GM23338 (cell line): ENCODE results near the gene GRXCR2. TPM values are rescaled to one million over a fixed set of nuclear protein-coding genes. Genes with fewer than 3 reads are reported as not detected.

Experiments used
- ATAC-seq: fragments of 200-7000 bp; cut with Tn5 transposase; 3 replicates; pipeline ENCODE4 v1.9.1; 2020
- DNase-seq: peaks from one replicate; pipeline ENCODE4 v3.0.0-alpha.2; 2015; ENCODE audit warnings: low spot score
- H2AFZ ChIP-seq: fragments of 200-600 bp; sonication (generic); 2 replicates; pipeline ENCODE4 v1.8.0; 2016; ENCODE audit warnings: antibody characterized with exemption, mild to moderate bottlenecking, moderate library complexity
- H3F3A ChIP-seq: fragments of 200-600 bp; sonication (generic); replicated peaks from 2 replicates; pipeline ENCODE4 v1.8.0; 2017; ENCODE audit warnings: antibody characterized with exemption, mixed run types, low read depth
- H3K27ac ChIP-seq: fragments of 200-600 bp; sonication (generic); 2 replicates; pipeline ENCODE4 v1.6.1; 2016; ENCODE audit warnings: low read depth
- H3K27me3 ChIP-seq: fragments of 200-600 bp; sonication (generic); 2 replicates; pipeline ENCODE4 v1.8.0; 2016; ENCODE audit warnings: mild to moderate bottlenecking, mixed run types, moderate library complexity; ENCODE audit not compliant: insufficient read depth
- H3K36me3 ChIP-seq: fragments of 200-600 bp; sonication (generic); 2 replicates; pipeline ENCODE4 v1.8.0; 2016; ENCODE audit warnings: mild to moderate bottlenecking; ENCODE audit not compliant: insufficient read depth
- H3K4me1 ChIP-seq: fragments of 200-600 bp; sonication (generic); 2 replicates; pipeline ENCODE4 v1.8.0; 2016; ENCODE audit warnings: mild to moderate bottlenecking, moderate library complexity; ENCODE audit not compliant: insufficient read depth
- H3K4me2 ChIP-seq: fragments of 200-600 bp; sonication (generic); 2 replicates; pipeline ENCODE4 v1.7.1; 2017; ENCODE audit warnings: mixed run types
- H3K4me3 ChIP-seq: fragments of 200-600 bp; sonication (generic); 2 replicates; pipeline ENCODE4 v1.6.1; 2016; ENCODE audit warnings: mixed run types
- H3K79me2 ChIP-seq: fragments of 200-600 bp; sonication (generic); replicated peaks from 2 replicates; pipeline ENCODE4 v1.8.0; 2017; ENCODE audit warnings: mild to moderate bottlenecking; ENCODE audit not compliant: insufficient read depth
- H3K9me2 ChIP-seq: fragments of 200-600 bp; sonication (generic); 2 replicates; pipeline ENCODE4 v1.8.0; 2017; ENCODE audit not compliant: insufficient read depth
- H4K20me1 ChIP-seq: fragments of 200-600 bp; sonication (generic); replicated peaks from 2 replicates; pipeline ENCODE4 v1.8.0; 2017; ENCODE audit warnings: mild to moderate bottlenecking; ENCODE audit not compliant: insufficient read depth
- H3K27ac Mint-ChIP-seq: 2 replicates; pipeline ENCODE4 v1.8.0; 2020; ENCODE audit warnings: inconsistent platforms, mild to moderate bottlenecking, moderate library complexity, mixed read lengths
- H3K27me3 Mint-ChIP-seq: 3 replicates; pipeline ENCODE4 v1.8.0; 2022; ENCODE audit warnings: low read depth, mild to moderate bottlenecking, moderate library complexity, mixed read lengths, inconsistent platforms; ENCODE audit not compliant: insufficient read depth, poor library complexity
- H3K36me3 Mint-ChIP-seq: 3 replicates; pipeline ENCODE4 v1.8.0; 2021; ENCODE audit warnings: low read depth, mild to moderate bottlenecking, inconsistent platforms, moderate library complexity, mixed read lengths
- H3K4me1 Mint-ChIP-seq: 3 replicates; pipeline ENCODE4 v1.8.0; 2020; ENCODE audit warnings: mild to moderate bottlenecking, inconsistent platforms, mixed read lengths
- H3K4me3 Mint-ChIP-seq: 3 replicates; pipeline ENCODE4 v1.8.0; 2021; ENCODE audit warnings: moderate library complexity, mild to moderate bottlenecking, inconsistent platforms, mixed read lengths
- H3K9me3 Mint-ChIP-seq: 3 replicates; pipeline ENCODE4 v1.8.0; 2020; ENCODE audit warnings: moderate library complexity, mild to moderate bottlenecking, inconsistent platforms, mixed read lengths
- CREB1 ChIP-seq: fragments of 250-450 bp; sonication (Bioruptor Pico); IDR thresholded peaks from 2 replicates; pipeline ENCODE4 v1.5.0; 2020; ENCODE audit warnings: low read depth, mild to moderate bottlenecking, moderate library complexity
- POLR2AphosphoS5 ChIP-seq: IDR thresholded peaks from 2 replicates; pipeline ENCODE4 v1.6.1; 2016; ENCODE audit warnings: antibody characterized with exemption, low read depth
- ZNF331 ChIP-seq: fragments of 250-450 bp; sonication (Bioruptor Pico); IDR thresholded peaks from 2 replicates; pipeline ENCODE4 v1.5.0; 2020; ENCODE audit warnings: low read depth, mild to moderate bottlenecking, moderate library complexity
- polyA plus RNA-seq: library from polyadenylated mRNA; unstranded; fragments of >200 nt; fragmentation: Nextera tagmentation; extraction: Ambion mirVana; gene quantifications from 2 replicates; pipeline ENCODE4 v1.2.1, GENCODE V29; 2016
- total RNA-seq: library from RNA; depleted of rRNA; stranded (reverse); fragments of >200 nt; shearing (Covaris generic); gene quantifications from 2 replicates; pipeline ENCODE4 v1.2.3, GENCODE V29; 2014
- TF ChIP-seq, protein P1 (sequence below): fragments of 250-450 bp; sonication (Bioruptor Pico); IDR thresholded peaks from 2 replicates; pipeline ENCODE4 v1.5.0; 2020; ENCODE audit warnings: mild to moderate bottlenecking, moderate library complexity

The GRXCR2 gene
- total and polyA plus RNA-seq, 2 experiments from 2014 or later, result not detected

DNA sequence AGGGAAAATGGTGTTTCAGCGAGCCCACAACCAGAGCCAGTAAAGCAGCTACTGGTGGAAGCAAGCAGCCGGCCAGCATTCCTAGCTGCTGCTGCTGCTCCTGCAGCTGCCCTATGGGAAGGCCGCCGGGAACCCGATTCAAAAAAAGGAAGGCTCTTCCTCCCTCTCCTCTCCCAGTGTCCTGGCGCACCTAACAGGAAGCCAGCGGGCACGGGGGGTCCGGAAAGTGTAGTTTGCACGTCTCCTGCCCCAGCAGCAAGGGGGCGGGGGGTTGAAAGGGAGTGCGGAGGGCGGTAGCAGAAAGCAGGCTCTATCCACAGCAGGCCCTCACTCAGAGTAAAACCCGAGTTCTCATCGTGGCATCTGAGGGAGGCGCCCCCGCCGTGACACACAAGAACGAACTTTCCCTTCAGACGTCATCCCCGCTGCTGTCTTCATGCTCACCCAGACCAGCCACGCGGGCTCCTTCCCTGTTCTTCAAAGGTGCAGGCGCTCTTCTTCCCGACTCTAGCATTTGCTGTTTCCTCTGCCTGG, 16.5 kb downstream of the GRXCR2 start:
- Histone ChIP-seq H3K4me1 (0 out of 2 replicates have a peak, but pooled peaks cover 6% of the 10 kb centered on the region), H3K4me2 (peak overlapping the region; percentile 71), H3K79me2 (no peaks in the 10 kb centered on the region), H2AFZ (peak overlapping the region; percentile 88), H3K27ac (peak overlapping the region; percentile 69; the same call in 1 of the 2 replicates), H3K36me3 (no peaks in the 10 kb centered on the region), H3F3A (no peaks in the 10 kb centered on the region), H3K27me3 (no peaks in the 10 kb centered on the region), H4K20me1 (no peaks in the 10 kb centered on the region), H3K4me3 (peak overlapping the region; percentile 41), H3K9me2 (no peaks in the 10 kb centered on the region)
- H3K4me1 Mint-ChIP-seq, result peaks cover 15% of the 10 kb centered on the region; the same call in 2 of the 3 replicates
- peak; percentile 90 for DNase-seq
- no peak for TF ChIP-seq ZNF331 (CRISPR knock-in tag)
- TF ChIP-seq CREB1, result peak; percentile 34; the same call in 1 of the 2 replicates
- TF ChIP-seq, protein P1, sequence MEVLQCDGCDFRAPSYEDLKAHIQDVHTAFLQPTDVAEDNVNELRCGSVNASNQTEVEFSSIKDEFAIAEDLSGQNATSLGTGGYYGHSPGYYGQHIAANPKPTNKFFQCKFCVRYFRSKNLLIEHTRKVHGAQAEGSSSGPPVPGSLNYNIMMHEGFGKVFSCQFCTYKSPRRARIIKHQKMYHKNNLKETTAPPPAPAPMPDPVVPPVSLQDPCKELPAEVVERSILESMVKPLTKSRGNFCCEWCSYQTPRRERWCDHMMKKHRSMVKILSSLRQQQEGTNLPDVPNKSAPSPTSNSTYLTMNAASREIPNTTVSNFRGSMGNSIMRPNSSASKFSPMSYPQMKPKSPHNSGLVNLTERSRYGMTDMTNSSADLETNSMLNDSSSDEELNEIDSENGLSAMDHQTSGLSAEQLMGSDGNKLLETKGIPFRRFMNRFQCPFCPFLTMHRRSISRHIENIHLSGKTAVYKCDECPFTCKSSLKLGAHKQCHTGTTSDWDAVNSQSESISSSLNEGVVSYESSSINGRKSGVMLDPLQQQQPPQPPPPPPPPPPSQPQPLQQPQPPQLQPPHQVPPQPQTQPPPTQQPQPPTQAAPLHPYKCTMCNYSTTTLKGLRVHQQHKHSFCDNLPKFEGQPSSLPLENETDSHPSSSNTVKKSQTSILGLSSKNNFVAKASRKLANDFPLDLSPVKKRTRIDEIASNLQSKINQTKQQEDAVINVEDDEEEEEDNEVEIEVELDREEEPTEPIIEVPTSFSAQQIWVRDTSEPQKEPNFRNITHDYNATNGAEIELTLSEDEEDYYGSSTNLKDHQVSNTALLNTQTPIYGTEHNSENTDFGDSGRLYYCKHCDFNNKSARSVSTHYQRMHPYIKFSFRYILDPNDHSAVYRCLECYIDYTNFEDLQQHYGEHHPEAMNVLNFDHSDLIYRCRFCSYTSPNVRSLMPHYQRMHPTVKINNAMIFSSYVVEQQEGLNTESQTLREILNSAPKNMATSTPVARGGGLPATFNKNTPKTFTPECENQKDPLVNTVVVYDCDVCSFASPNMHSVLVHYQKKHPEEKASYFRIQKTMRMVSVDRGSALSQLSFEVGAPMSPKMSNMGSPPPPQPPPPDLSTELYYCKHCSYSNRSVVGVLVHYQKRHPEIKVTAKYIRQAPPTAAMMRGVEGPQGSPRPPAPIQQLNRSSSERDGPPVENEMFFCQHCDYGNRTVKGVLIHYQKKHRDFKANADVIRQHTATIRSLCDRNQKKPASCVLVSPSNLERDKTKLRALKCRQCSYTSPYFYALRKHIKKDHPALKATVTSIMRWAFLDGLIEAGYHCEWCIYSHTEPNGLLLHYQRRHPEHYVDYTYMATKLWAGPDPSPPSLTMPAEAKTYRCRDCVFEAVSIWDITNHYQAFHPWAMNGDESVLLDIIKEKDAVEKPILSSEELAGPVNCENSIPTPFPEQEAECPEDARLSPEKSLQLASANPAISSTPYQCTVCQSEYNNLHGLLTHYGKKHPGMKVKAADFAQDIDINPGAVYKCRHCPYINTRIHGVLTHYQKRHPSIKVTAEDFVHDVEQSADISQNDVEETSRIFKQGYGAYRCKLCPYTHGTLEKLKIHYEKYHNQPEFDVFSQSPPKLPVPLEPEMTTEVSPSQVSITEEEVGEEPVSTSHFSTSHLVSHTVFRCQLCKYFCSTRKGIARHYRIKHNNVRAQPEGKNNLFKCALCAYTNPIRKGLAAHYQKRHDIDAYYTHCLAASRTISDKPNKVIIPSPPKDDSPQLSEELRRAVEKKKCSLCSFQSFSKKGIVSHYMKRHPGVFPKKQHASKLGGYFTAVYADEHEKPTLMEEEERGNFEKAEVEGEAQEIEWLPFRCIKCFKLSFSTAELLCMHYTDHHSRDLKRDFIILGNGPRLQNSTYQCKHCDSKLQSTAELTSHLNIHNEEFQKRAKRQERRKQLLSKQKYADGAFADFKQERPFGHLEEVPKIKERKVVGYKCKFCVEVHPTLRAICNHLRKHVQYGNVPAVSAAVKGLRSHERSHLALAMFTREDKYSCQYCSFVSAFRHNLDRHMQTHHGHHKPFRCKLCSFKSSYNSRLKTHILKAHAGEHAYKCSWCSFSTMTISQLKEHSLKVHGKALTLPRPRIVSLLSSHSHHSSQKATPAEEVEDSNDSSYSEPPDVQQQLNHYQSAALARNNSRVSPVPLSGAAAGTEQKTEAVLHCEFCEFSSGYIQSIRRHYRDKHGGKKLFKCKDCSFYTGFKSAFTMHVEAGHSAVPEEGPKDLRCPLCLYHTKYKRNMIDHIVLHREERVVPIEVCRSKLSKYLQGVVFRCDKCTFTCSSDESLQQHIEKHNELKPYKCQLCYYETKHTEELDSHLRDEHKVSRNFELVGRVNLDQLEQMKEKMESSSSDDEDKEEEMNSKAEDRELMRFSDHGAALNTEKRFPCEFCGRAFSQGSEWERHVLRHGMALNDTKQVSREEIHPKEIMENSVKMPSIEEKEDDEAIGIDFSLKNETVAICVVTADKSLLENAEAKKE (CRISPR knock-in tag), result no peak
- peak; percentile 29; the same call in 1 of the 2 replicates for TF ChIP-seq POLR2AphosphoS5
- ATAC-seq, result peak; percentile 92
- H3K4me3 Mint-ChIP-seq, result peak overlapping the region; percentile 75
- H3K9me3 Mint-ChIP-seq, result no peaks in the 10 kb centered on the region
- H3K27me3 Mint-ChIP-seq, result peaks cover 3% of the 10 kb centered on the region
- peak overlapping the region; percentile 84; the same call in 1 of the 2 replicates for H3K27ac Mint-ChIP-seq
- H3K36me3 Mint-ChIP-seq, result no peaks in the 10 kb centered on the region

DNA sequence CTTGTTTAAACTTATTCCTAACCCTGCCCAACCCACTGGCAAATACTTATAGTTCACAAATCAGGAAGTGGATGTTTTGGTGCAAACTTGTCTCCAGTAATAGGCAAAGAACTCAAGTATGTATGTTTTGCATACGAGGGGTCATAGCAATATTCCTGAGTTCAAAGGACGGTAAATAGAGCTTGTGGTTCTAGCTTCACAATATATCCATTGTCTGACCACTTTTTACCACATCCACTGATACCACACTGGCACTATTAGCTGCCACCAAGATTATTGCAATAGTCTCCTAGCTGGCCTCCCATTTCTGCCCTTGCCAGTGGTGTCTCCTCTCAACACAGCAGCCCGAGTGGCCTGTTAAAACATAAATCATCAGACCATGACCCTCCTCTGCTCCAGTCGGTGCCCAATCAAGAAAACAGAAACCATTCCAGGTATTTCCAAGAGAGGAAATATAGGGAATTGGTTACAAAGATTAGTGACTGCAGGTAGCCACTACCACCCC, 17.0 kb downstream of the GRXCR2 start:
- no peaks in the 10 kb centered on the region for H4K20me1 ChIP-seq
- Mint-ChIP-seq H3K4me1 (peaks cover 15% of the 10 kb centered on the region; the same call in 2 of the 3 replicates), H3K36me3 (no peaks in the 10 kb centered on the region), H3K4me3 (peak overlapping the region; percentile 75), H3K27me3 (peaks cover 1% of the 10 kb centered on the region), H3K27ac (peak overlapping the region; percentile 84), H3K9me3 (no peaks in the 10 kb centered on the region)
- H3K4me2 ChIP-seq, result peak overlapping the region; percentile 71
- ATAC-seq (no peak; the same call in 2 of the 3 replicates), DNase-seq (no peak)
- H3K4me3 ChIP-seq, result peak overlapping the region; percentile 41
- H3K27me3 ChIP-seq, result no peaks in the 10 kb centered on the region
- H3K36me3 ChIP-seq, result no peaks in the 10 kb centered on the region
- no peaks in the 10 kb centered on the region for H3K79me2 ChIP-seq
- H3K27ac ChIP-seq, result peak overlapping the region; percentile 69; the same call in 1 of the 2 replicates
- H3K4me1 ChIP-seq, result 0 out of 2 replicates have a peak, but pooled peaks cover 6% of the 10 kb centered on the region
- H3K9me2 ChIP-seq, result no peaks in the 10 kb centered on the region
- no peaks in the 10 kb centered on the region for H3F3A ChIP-seq
- peak overlapping the region; percentile 88 for H2AFZ ChIP-seq
- TF ChIP-seq, protein P1 (CRISPR knock-in tag), result no peak
